ENCODE results near the gene TMEM74B.

GRCh38 chr20:1202762-1203504, 18.2 kb upstream of the TMEM74B start, which contains the start of gene C20orf202:
- no peak for TF ChIP-seq CTCF (IDR thresholded peaks at IDR 0.05)
- no peak for TF ChIP-seq POLR2A (IDR thresholded peaks at IDR 0.05)
